NT2/D1 (cell line): ENCODE results near the gene SHC2.

Experiments
- SUZ12 ChIP-seq: IDR thresholded peaks from 2 replicates; pipeline ENCODE4 v1.6.1; 2011; ENCODE audit not compliant: insufficient read length, insufficient read depth; ENCODE audit errors: extremely low read depth
- YY1 ChIP-seq: IDR thresholded peaks from 2 replicates; pipeline ENCODE4 v1.6.1; 2011; ENCODE audit not compliant: insufficient read length, insufficient read depth
- ZNF274 ChIP-seq: IDR thresholded peaks from 2 replicates; pipeline ENCODE4 v1.6.1; 2011; ENCODE audit warnings: mild to moderate bottlenecking, low read depth, low read length

- no peak for TF ChIP-seq ZNF274
- TF ChIP-seq SUZ12 = no peak
- no peak for TF ChIP-seq YY1
Observed at GRCh38 chr19:406135-406781, 54.6 kb downstream of the SHC2 start.
